Pericardium fibroblast (primary cell): ENCODE measurements around the gene SCRN1. TPM values are rescaled to one million over a fixed set of nuclear protein-coding genes. Genes with fewer than 3 reads are reported as not detected.

Source experiments
- total RNA-seq: library from RNA; depleted of rRNA; stranded (reverse); fragments of >200 nt; gene quantifications from 2 replicates; pipeline ENCODE4 v1.2.3, GENCODE V29; 2015

The SCRN1 gene
- total RNA-seq: 80.6 and 92.5 TPM in 2 replicates

GRCh38 chr7:29989257-29989995, at the start of gene SCRN1:
TSS of gene SCRN1 (minus strand) at chr7:29989801. CDS start at chr7:29969067, 20,734 bp downstream.

GRCh38 chr7:30028216-30028748, 38.7 kb upstream of the SCRN1 start, which contains the start of gene PLEKHA8:
TSS of gene PLEKHA8 (plus strand) at chr7:30028412. CDS start at chr7:30028763, 351 bp downstream.

GRCh38 chr7:30026229-30027064, 36.8 kb upstream of the SCRN1 start, which contains the start of gene FKBP14:
TSS of gene FKBP14 (minus strand) at chr7:30026702. CDS start at chr7:30026508, 194 bp downstream.

Other genes starting within 250 kb of the SCRN1 start
- 0.17 TPM in 1 of 2 replicates, not detected in the other for gene WIPF3, start 183.3 kb downstream of the SCRN1 start, total RNA-seq
- gene FKBP14, start 36.9 kb upstream of the SCRN1 start, total RNA-seq: 18.6 and 27.9 TPM in 2 replicates
- gene PLEKHA8, start 38.6 kb upstream of the SCRN1 start, total RNA-seq: 6.7 and 7.9 TPM in 2 replicates
- gene MTURN, start 145.2 kb upstream of the SCRN1 start, total RNA-seq: 16.1 and 27.5 TPM in 2 replicates